Sigmoid colon (tissue), 4 donors: ENCODE measurements around the gene LHX3.

Source experiments
- CTCF ChIP-seq, 4 experiments: fragments of 450-650 bp in 3 of 4; fragments of 200-600 bp in 1 of 4; IDR thresholded peaks; one replicate each; pipeline ENCODE4 v1.5.1; 2016 to 2019; ENCODE audit warnings: antibody characterized with exemption in 4 of 4, mild to moderate bottlenecking in 3 of 4, moderate library complexity in 2 of 4
- EP300 ChIP-seq, 4 donors: sonication (generic); formaldehyde crosslinking; IDR thresholded peaks; one replicate each; pipeline ENCODE4 v1.6.1; 2017; ENCODE audit warnings: antibody characterized with exemption in 4 of 4
- POLR2AphosphoS5 ChIP-seq, 4 donors: sonication (generic); formaldehyde crosslinking; IDR thresholded peaks; one replicate each; pipeline ENCODE4 v1.6.1; 2017; ENCODE audit warnings: antibody characterized with exemption in 4 of 4

- TF ChIP-seq CTCF (IDR thresholded peaks at IDR 0.05) = no peak
- no peak for TF ChIP-seq POLR2AphosphoS5 (IDR thresholded peaks at IDR 0.05)
- TF ChIP-seq EP300 (IDR thresholded peaks at IDR 0.05) = no peak
These were observed 19.1 kb upstream of the LHX3 start for GRCh38 chr9:136223871-136224640.
